HG03575 (cell line): ENCODE results near the gene SPATA31D1.

Experiments
- ATAC-seq: cut with Tn5 transposase; IDR thresholded peaks from one replicate; pipeline ENCODE4 v1.9.1; 2021; ENCODE audit not compliant: unreplicated experiment, insufficient number of reproducible peaks, low FRiP score; ENCODE audit errors: extremely low read depth

The SPATA31D1 gene

DNA sequence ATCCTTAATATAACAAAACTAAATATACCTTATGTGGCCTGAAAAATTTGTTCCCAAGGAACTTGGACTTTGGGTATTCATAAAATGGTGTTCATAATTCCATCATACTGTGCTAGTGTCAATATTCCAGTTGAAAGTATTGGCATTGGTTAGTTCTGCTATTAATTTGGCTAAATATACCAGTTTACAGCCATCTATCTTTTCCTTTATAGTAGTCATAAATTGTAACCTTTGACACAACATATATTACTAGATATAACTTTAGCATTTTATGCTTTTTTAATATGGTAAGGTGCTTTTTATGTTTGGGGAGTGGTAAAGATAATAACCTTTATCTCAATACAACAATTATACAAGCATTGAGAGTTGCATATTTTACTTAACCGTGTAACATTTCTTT is 23.7 kb downstream of the SPATA31D1 start:
- ATAC-seq, result no peak

DNA sequence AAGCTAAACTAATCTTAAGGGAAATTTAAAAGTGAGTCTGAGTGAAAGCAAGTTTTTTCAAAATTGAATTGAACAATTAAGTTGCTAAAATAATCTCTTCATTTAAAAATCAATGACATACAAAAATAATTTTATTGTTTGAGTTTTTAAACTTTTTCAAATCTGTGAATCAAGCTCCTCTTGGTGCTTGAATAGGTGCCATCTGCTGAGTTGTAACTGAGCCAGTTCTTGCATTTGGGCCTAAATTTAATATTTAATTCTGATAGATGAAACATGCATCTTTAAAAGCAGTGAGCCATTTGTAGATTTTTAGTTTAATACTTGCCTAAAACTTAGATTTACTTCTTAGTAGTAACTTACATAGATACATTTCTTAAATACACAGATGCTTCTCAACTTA is 31.8 kb downstream of the SPATA31D1 start:
- ATAC-seq, result no peak

DNA sequence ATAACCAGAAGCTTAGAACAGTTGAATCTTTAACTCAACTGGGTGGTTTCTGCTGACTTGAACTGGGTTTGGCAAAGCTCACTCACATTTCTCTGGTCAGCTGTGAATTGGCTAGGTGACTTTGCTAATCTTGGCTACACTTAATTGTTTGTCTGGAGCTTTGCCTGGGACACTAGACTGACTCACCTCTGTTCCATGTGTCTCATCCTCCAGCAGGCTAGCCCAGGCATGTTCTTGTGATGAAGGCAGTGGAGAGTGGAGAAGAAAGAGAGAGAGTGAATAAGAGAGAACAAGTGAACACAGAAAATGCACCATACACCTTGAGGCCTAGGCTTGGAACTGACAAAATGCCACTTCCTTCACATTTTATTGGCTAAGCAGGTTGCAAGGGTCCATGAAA is 32.6 kb downstream of the SPATA31D1 start:
- no peak for ATAC-seq

DNA sequence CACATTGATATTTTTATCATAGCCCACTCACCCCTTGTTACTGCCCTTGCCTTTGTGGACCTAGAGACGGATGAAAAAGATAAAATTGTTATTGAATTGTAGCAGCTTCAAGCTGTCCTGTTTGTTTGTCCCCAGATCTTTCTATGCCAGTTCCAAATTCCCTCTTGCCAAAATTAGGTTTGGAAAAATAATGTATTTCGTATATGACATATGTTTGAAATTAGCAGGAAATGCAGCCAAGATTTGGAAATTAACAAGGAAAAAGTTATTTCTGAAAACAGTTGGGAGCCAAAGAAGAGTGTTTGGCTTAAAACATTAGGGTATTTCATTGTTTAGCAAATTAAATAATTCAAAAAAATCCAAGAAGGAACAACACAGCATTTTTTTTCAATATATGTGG is 33.5 kb downstream of the SPATA31D1 start:
- ATAC-seq, result no peak

DNA sequence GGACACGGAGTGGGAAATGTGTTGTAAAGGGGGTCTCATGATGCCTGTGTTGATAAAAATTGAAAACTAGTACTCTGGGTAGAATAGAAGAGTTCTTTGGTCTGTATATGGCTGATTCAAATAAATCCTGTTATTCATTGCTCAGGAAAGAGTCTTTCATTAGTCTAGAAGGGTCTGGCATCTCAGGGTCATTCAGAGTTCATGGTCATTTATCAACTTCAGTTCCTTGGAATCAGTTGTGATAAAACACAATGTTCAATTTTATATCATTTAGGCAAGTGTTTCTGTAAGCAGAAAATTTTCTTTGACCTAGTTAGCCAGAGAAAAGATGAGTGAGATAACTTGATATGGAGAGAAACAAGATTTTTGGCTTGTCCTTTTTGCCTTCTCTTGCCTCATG is 36.3 kb downstream of the SPATA31D1 start:
- ATAC-seq, result no peak

DNA sequence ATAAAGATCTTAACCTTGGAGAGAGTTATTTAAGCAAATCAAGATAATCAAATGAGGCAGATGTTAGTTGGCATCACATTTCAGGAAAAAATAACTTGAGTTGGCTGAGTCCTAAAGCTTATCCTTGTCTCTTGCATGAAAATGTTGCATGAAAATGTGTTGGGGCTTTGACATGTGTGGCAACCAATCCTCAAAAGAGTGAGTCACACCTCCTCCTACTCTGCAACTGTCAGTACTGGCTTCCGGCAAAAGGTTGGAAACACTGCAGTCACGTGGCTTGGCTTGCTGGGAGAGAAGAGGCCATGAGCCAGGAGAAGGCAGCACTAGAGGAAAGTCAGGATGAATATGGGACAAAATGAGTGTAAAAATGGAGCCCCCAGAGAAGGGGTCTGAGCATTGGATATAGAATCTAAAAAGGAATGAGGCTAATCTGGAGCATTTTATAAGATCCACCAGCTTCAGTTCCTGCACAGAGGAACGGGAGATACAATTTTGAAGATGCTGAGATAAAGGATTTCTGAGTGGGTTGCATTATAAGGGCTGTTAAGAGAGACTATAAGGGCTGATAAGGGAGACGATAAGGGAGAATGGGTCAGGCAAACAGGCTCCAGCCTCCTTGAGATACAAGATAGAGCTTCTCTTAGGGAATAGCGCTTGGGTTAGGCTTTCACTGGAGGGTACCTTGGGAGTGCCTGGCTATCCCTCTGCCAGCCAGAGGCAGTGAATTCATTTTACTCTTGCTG is 43.1 kb downstream of the SPATA31D1 start:
- ATAC-seq, result no peak

DNA sequence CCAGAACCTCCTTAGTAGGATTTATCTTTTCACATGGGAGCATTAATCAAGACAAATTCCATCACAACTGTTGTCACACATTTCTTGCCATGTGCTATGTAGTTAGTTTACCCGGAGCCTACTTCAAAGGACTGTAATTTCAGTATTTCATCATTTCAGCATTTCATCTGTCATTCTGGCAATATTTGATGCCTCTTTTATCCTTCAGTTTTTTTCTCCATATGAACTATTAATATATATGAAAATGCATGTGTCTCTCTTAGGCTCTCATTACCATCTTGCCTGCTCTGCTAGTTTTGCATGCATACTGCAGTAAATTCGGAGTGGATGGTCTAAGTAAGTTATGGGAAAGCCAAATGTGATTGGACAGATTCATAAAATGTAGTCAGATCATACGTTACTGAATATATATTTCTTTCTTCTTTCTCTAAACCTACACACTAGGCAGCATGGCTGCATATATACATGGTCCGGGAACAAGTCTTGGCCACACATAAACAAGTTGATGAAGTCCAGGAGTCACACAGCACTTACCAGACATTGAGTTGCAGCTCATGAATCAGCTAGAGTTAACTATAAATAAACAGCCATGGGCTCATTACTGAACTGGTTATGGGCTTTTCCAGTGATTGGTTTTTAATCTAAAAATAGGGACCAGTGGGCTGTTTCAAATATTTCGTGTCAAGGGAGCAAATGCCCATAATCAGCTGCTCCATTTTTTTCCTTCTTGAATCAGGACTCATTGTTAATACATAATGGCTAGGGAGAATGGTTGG is 46.6 kb downstream of the SPATA31D1 start:
- ATAC-seq, result no peak

DNA sequence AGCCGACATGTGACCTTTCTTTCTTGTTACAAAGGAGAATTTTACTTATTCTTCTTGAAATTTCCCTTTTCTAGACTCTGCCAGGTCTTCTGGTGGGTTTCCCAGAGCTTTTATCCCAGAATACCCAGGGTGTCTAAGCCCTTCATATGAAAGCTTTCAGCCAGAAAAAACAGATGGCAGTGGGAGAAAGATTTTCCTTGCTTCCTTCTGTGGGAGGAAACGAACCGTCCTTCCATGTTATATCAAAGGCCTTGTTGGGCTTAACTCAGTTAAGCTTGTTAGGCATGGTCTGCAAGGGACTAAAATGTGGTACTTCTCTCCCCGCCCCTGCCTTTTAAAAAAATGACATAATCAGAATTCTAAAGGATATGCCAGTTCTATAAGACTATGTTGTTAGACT is 47.5 kb downstream of the SPATA31D1 start:
- no peak for ATAC-seq

DNA sequence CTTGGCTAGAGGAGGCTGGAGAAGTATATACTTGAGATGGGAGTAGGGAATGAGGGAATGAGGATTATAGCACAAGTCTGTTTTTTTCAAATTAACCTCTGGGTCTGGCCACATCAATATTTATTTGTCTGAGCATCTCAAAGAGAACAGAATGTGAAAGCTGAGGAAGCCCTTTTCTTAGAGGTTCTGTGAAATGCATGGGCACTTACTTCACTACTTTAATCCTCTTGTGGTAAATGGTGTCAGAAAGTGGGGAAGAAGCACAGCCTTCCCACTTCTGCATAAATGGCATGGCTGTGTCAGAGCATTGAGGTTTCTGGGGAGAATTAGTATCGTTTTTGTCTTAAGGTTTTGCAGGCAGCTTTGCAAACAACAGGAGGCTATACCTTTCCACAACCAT is 48.6 kb downstream of the SPATA31D1 start:
- no peak for ATAC-seq

DNA sequence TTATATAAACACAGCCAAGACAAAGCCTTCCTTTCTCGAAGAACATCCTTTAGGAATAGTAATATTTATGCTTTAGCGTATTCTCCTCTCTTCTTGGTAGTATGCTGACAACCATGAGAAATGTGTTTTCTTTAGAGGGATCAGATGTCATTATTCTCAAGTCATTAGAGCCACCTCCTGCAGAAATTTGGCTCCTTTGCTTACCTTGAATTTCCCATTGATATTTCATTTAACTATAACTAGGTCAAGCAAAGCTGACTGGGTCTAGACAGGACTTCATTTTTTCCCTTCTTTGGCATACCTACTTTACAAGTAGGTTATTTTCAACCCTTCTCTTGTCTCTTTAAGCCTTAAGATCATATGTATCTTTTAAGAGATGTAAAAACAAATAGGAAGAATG is 50.3 kb downstream of the SPATA31D1 start:
- ATAC-seq, result no peak
